ENCODE measurements around the gene FTO. TPM values are rescaled to one million over a fixed set of nuclear protein-coding genes. Genes with fewer than 3 reads are reported as not detected.
A peak's percentile ranks its signal among the peaks of the same experiment; 100 is the strongest.
"Not testable (repeated sequence)": the region's sequence is repeated elsewhere in the genome, so short reads cannot be mapped to it uniquely, and the experiment has no call there.

Gene FTO
- total RNA-seq, 1 donor from 2014 or later: 67.2 TPM

- DNase-seq (ENCODE audit: low spot score): peak; percentile 33
Measured at GRCh38 chr16:53821957-53822625, 118.1 kb downstream of the FTO start.

GRCh38 chr16:53822936-53823529 lies 119.1 kb downstream of the FTO start:
- no peak for DNase-seq (ENCODE audit: low spot score)

- DNase-seq (ENCODE audit: low spot score): no peak
Measured at GRCh38 chr16:53826658-53827057, 122.7 kb downstream of the FTO start.

GRCh38 chr16:53827741-53828140 lies 123.8 kb downstream of the FTO start:
- peak; percentile 71 for DNase-seq (ENCODE audit: low spot score)

- no peak for DNase-seq (ENCODE audit: low spot score)
Measured at GRCh38 chr16:53829186-53829747, 125.3 kb downstream of the FTO start.

GRCh38 chr16:53832896-53833544 lies 129.1 kb downstream of the FTO start:
- DNase-seq (ENCODE audit: low spot score): no peak

GRCh38 chr16:53836142-53836541 lies 132.2 kb downstream of the FTO start:
- DNase-seq (ENCODE audit: low spot score): no peak

- no peak for DNase-seq (ENCODE audit: low spot score)
Measured at GRCh38 chr16:53836680-53837079, 132.7 kb downstream of the FTO start.

GRCh38 chr16:53837426-53837825 lies 133.5 kb downstream of the FTO start:
- DNase-seq (ENCODE audit: low spot score): peak; percentile 65

GRCh38 chr16:53839150-53839549 lies 135.2 kb downstream of the FTO start:
- no peak for DNase-seq (ENCODE audit: low spot score)

GRCh38 chr16:53840456-53840855 lies 136.5 kb downstream of the FTO start:
- no peak for DNase-seq (ENCODE audit: low spot score)

- DNase-seq (ENCODE audit: low spot score): no peak
Measured at GRCh38 chr16:53841884-53842283, 137.9 kb downstream of the FTO start.

GRCh38 chr16:53843084-53843483 lies 139.1 kb downstream of the FTO start:
- DNase-seq (ENCODE audit: low spot score): no peak

GRCh38 chr16:53844804-53845203 lies 140.8 kb downstream of the FTO start:
- no peak for DNase-seq (ENCODE audit: low spot score)

- DNase-seq (ENCODE audit: low spot score): not testable (repeated sequence)
Measured at GRCh38 chr16:53846549-53846948, 142.6 kb downstream of the FTO start.

- DNase-seq (ENCODE audit: low spot score): no peak
Measured at GRCh38 chr16:53846971-53847370, 143.0 kb downstream of the FTO start.

- peak; percentile 79 for DNase-seq (ENCODE audit: low spot score)
Measured at GRCh38 chr16:53848277-53848942, 144.5 kb downstream of the FTO start.

GRCh38 chr16:53848950-53849349 lies 145.0 kb downstream of the FTO start:
- DNase-seq (ENCODE audit: low spot score): no peak

- no peak for DNase-seq (ENCODE audit: low spot score)
Measured at GRCh38 chr16:53849585-53849984, 145.6 kb downstream of the FTO start.

GRCh38 chr16:53849994-53850393 lies 146.0 kb downstream of the FTO start:
- no peak for DNase-seq (ENCODE audit: low spot score)

- DNase-seq (ENCODE audit: low spot score): no peak
Measured at GRCh38 chr16:53852678-53853077, 148.7 kb downstream of the FTO start.

GRCh38 chr16:53855056-53855455 lies 151.1 kb downstream of the FTO start:
- no peak for DNase-seq (ENCODE audit: low spot score)
